HG03159 (cell line): ENCODE measurements around the gene ZNF668.
"Not testable (repeated sequence)": the region's sequence is repeated elsewhere in the genome, so short reads cannot be mapped to it uniquely, and the experiment has no call there.

Experiments
- ATAC-seq: cut with Tn5 transposase; IDR thresholded peaks from one replicate; pipeline ENCODE4 v1.9.1; 2021; ENCODE audit warnings: mild to moderate bottlenecking, moderate library complexity; ENCODE audit not compliant: unreplicated experiment

Gene ZNF668

DNA sequence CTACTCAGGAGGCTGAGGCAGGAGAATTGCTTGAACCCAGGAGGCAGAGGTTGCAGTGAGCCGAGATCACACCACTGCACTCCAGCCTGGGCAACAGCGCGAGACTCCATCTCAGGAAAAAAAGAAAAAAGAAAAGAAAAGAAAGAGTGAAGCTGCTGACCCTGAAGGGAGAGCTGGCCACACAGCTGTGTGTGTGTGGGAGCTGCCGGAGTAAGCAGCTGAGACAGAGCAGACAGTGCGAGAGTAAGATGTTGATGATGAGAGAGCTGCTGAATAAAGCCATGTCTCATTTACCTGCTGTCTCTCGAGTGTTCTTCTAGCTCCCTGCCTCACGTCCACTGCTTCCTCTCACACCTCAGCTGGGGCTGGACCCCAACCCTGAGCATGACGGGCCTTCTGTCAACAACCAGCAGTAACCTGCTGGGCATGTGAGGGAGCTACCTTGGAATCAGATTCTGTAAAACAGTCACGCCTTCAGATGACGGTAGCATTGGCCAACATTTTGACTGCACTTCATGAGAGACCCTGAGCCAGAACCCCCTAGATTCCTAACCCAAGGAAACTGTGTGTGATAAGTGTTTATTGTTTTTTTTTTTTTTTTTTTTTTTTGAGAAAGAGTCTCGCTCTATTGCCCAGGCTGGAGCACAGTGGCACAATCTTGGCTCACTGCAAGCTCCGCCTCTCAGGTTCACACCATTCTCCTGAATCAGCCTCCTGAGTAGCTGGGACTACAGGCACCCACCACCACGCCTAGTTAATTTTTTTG is 27.0 kb upstream of the ZNF668 start:
- not testable (repeated sequence) for ATAC-seq

DNA sequence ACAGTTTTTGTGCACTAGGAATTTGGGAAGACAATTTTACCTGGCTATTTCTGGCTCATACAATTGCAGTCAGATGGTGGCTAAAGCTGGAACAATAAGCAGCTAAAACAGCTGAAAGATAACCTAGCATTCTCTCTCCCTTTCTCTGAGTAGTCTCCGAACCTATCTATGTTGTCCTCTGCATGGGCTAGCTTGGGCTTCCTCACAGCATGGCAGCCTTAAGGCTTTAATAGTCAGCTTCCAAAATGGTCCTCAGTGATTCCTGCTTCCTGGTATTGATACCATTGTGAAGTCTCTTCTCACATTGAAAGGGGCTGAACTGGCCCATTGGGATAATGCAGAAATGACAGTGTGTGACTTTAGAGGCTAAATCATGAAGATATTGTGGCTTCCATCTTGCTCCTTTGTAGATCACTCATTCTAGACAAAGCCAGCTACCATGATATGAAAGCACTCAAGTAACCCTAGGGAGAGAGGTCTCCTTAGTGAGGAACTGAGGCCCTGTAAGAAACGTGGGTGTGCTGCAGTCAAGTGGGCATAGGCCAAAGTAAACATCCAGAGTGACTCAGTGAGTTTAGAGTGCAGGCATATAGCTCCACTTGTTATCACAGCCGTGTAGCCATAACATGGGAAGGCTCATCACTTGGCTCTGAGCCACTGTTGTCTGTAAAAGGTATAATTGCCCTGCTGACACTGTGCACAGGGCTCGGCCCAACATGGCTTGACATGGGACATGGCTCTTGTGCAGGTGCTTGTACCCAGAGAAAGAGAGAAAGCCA is 26.0 kb upstream of the ZNF668 start:
- no peak for ATAC-seq

DNA sequence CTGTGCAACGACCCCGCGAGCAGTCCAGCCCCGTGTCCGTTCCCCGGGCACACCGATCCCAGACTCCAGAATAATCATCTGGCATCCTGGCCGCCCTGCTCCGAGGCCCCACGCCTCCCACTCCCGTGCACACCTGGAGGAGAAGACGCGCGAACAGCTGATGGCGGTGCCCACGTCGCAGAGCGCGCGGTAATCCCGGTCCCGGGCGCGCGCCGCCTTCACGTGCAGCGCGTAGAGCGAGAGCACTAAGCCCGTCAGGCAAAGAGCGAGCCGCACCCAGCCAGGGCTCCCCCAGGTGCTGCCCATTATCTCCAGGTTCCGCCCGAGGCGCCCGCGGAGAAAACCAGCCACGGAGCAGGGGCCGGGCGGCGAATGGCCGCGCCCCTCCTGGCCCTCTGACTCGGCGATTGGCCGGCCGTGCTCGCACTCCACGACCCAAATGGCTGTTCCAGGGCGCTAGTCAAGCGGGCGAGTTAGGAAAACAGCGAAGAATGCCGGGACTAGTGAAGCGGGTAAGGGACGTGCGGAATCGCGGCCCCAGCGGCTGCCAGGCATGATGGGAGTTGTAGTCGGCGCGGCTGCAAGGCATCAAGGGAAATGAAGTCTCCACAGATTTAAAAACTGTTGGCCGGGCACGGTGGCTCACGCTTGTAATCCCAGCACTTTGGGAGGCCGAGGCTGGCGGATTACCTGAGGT is 20.5 kb upstream of the ZNF668 start, which contains the start of gene VKORC1:
Gene VKORC1 (minus strand): TSS at position 374 of the 697 bp plus-strand sequence. CDS start 68 bp downstream, at position 306.
- peak; percentile 83 for ATAC-seq

DNA sequence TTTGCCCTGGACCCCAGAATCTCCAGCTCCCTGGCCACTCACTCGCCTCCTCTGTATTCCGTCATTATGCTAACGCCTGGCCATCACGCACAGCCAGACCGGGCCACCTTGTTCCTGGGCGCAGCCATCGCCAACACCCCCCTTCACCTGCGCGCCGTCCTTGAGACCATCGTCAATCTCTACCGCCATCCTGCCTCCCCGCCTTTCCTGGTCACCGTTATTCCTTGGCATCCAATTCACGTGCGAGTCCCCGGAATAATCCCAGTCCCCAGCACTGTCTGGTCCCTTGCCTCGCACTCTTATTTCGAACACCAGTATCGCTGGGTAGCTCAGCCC is 20.0 kb upstream of the ZNF668 start:
- peak; percentile 20 for ATAC-seq

DNA sequence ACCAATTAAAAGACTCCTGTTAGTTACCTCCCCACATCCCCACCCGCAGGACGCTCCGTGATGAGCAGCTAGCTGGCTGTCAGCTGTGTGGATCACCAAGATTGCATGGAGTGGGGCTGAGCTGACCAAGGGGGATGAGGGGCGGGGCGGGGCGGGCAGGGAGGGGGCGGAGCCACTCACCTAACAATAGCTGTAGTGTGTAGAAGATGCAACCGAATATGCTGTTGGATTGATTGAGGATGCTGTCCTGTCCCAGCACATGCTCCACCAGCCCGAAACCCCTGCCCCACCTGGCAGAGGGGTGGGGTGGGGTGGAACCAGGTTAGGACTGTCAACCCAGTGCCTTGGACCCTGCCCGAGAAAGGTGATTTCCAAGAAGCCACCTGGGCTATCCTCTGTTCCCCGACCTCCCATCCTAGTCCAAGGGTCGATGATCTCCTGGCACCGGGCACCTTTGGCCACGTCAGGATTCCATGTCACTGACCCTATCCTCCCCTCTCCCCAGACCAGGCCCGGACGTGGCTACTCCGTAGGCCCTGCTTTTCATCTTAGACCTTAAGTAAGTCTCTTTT is 19.2 kb upstream of the ZNF668 start:
- no peak for ATAC-seq

DNA sequence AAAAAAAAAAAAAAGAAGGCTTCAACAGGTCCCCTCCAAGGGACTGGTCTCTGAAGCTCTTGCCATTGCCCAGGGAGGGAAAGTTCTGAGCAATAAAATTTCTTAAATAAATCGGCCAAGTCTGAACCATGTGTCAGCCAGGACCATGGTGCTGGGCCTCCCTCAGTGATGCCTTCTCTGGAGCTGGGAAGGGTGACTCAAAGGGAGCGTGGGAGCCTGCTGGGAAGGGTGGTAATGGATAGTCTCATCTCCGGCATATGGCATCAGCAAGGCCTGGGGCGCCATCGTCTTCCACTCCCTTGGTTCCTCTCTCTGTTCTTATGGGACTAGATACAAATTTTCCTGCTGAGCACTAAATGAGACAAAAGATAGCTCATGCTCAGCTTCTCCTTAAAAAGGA is 18.3 kb upstream of the ZNF668 start:
- ATAC-seq, result no peak

DNA sequence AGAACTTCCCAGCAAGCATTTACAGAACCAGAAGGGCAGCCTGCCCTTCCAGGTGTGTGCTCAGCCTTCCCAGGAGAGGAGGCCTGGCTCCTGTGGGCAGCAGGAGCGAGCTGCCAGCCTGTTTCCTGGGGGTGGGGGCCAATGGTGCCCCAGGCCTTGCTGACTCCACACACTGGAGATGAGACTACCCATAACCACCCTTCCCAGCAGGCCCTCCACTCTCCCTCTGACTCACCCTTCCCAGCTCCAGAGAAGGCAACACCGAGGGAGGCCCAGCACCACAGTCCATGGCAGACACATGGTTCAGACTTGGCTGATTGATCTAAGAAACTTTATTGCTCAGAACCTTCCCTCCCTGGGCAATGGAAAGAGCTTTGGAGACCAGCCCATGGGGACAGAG is 16.5 kb upstream of the ZNF668 start:
- ATAC-seq, result no peak

DNA sequence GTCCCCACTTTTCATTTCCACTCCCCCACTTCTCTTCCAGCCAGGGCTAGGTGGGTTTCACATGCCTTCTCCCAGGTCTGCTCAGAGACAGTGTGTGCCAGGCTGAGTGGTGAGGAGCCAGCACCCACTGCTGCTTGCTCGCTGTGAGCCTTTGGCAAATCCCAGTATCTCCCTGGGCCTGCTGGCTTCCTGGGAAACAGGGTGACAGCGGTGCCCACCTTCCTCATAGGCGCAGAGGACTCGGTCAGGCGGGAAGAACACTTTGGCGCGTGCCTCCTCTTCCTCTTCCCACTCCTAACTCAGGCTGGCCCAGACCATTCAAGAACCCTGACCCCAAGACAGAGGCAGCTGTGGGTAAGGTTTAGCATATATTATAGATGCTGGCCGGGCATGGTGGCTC is 15.2 kb upstream of the ZNF668 start:
- no peak for ATAC-seq

DNA sequence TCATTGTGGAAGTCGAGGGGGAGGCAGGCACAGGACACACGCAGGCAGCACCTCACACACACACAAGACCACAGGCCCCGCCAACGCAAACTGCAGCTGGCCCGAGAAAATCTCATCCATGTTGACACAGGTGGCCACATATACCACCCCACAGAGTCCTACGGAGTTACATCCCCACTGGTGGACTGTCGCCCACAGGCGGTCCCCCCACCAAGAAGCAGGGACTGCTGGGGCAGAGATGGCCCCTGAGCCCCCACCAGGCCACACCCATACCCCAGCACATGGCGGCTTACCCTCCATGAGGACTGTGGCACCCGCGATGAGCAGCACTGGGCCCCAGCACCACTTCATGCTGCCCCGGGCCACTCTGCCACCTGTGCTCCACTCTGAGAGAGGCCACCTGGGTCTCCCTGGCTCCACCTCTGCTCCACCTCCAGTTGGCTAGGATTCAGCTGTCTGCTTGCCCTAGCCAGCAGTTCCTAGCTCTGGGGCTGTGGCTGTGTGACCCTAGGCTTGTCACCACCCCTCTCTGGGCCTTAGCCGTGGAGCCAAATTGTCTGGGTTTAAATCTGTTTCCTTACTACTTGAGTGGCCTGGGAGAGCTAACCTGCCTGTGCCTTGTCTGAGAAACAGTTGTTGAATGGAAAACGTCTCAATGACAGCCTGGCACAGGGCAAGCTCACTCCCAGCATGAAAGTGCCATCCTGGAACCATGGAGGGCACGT is 14.6 kb upstream of the ZNF668 start, which contains the start of gene PRSS53:
Gene PRSS53 (minus strand): TSS at position 485 of the 725 bp plus-strand sequence. CDS start 134 bp downstream, at position 351.
- no peak for ATAC-seq

DNA sequence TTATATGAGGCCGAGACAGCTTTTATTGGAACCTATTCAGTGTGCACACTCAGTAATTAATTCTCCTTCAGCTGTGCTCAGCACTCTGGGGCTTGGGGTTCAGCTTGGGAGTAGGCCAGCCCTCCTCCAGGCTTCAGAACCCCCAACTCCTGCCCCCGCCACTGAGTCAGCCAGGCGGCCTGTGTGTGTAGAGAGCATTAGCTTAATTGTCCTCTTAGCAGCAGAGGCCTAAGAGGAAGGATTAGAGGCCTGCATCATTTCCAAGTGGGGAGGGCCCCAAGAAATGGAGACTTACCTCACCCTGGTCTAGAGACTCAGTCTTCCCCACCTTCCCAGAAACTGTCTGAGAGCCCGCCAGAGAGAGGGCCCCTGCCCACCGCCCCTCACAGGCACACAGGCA is 13.9 kb upstream of the ZNF668 start:
- no peak for ATAC-seq

DNA sequence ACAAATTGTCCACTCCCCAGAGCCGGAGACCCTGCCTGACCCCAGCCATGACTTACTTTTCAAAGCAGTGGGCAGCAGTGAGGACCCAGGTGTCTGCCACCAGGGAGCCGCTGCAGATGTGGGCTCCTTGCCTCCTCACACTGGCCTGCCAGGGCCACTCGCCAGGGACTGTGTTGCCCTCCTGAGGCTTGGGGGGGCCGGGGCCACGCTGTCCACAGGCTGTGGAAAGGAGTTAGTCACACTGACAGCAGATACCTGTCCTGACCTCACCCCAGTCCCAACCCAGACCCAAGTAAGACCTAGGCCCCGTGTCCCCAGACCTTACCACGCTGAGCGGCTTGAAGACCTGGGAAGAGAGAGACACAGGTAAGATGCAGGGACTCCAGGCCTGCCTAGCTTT is 13.4 kb upstream of the ZNF668 start:
- ATAC-seq, result no peak

DNA sequence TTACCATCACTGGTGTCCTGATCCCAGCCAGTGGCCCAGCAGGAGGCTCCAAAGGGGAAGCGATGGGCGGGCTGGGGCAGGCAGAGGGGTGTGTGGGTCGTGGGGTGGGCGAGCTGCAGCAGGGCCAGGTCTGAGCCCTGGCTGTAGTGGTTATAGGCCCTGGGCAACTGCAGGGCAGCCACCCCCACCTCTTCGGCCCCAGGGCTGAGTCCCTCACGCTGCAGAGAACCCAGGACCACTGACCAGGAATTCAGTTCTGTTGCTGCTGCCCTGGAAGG is 12.5 kb upstream of the ZNF668 start:
- no peak for ATAC-seq

DNA sequence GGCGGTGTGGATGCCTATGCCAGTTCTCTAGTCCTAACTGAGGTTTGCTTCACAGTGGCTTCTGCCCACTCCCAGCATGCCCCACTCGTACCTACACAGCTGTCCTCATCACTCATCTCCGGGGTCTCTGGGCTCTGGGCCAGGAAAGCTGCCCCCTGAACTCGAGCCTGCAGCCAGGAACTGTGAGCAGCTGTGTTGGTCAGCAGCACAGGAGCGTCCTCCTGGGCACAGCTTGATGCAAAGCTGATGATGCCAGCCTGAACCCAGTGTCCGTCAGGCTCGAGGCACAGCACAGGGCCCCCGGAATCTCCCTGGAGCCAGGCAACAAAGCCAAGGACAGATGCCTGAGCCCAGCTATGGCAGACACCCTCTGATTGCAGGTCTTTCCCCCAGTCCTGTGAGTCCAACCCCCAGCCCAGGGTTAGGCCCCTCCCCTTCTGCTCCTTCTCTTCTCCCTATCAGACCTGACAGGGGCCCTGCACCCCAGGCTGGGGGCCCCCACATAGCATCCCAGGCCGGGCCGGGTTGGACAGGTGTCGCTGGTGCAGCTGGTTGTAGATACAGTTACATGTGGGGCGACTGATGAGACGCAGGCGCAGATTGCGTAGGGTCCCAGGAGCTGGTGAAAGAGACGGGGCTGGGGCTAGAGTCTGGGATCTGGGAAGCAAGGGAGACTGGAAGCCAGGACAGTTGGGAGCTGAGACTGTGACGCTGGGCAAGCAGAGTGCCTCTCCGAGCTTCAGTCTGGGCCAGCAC is 12.0 kb upstream of the ZNF668 start:
- no peak for ATAC-seq

DNA sequence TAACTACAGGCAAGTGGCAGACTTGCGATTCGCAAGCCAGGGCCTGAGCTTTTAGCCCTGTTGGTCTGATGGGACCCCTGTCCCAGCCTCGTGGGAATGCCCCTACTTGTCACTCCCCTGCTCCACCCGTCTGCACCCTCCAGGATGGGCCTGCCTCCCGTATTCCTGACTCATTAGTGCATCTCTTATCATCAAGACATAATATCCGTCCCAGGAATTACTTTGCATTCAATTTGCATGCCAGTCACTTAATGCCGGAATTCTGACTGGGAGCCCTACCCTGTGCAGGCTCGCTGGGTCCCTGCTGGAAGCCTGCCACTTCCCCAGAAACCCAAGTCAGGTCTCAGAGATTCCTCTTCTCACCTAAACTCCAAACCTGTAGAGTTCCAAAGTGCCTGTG is 11.4 kb upstream of the ZNF668 start:
- no peak for ATAC-seq

DNA sequence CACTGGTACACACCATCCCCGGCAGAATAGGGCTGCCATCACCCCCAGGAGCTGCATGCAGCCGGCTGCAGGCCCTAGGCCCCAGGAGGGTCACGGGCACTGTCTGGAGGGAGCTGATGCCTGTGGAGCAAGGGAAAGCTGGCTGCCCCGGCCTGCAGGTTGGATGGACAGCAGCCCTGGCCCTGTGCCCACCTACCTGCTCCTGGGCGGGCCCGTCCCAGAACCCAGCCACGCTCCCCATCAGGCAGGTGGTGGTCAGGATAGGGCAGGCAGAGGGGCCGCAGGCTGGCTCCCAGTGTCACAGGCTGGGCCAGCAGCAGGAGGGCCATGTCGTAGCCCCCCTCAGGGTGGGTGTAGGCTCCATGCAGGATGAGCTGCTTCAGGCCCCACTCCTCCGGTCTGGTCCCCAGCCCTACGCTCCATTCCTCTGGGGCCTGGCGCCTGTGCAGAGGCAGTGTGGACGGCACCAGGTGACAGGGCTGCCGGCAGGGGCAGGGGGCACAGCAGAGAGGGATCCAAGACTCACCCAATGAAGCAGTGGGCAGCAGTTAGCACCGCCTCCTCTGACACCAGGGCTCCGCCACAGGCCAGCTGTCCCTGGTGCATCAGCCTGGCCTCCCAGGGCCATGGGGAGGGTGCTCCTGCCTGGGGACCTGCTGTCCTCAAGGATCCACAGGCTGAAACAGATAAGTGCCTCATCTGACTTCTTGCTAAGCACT is 10.7 kb upstream of the ZNF668 start:
- ATAC-seq, result no peak

DNA sequence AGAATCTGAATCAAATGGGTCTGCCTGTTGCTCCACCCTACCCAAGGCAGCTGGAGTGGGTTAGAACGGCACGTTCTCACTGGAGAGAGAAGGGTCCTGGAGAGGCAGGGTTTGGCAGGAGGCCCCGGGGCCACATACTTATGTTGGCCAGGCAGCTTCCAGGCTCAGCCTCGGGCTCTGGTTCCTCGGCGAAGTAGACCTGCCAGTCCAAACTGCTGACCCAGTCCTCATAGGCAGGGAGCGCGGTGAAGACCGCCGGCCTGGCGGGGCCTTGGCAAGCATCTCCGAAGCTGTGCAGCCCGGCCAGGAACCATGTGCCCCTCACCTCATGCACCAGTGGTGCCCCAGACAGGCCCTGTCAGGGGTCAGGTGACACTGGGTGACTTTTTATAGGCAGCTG is 9.9 kb upstream of the ZNF668 start:
- ATAC-seq, result no peak

DNA sequence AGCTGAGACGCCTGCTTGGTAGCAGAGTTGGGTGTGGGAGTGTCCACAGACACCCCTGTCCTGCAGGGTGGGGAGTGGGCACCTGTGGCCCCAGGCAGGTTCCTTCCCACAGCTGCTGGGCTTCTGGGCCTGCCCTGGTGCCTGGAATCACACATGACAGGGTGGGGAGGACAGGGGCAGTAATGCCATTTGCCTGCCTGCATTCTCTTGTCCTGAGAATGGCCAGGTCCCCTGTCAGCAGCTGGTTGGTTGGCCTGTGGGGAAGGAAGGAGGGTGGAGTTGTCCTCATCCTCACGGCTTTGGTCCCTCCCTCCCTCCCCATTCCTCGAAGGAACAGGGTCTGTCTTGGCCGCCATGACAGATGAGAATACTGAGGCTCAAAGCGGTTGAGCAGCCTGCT is 9.5 kb upstream of the ZNF668 start:
- no peak for ATAC-seq

DNA sequence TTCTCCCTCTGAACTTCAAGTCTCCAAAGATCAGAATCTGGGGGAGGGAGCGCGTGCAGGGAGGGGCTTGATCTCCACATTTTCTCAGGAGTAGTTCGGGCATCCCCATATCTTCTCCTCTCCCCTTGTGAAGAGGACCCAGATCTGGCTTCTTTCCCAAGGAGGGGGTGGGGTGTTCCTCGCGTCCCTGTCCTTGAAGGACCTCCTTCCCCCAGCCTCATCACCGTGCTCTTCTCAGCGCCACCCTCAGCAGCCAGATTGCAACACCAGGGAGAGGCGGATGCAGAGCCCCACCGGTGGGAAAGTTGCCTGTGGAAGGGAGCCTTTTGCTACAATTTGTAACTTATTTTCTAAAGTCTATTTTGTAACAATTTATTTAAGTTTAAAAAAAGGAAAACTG is 9.0 kb upstream of the ZNF668 start:
- no peak for ATAC-seq

DNA sequence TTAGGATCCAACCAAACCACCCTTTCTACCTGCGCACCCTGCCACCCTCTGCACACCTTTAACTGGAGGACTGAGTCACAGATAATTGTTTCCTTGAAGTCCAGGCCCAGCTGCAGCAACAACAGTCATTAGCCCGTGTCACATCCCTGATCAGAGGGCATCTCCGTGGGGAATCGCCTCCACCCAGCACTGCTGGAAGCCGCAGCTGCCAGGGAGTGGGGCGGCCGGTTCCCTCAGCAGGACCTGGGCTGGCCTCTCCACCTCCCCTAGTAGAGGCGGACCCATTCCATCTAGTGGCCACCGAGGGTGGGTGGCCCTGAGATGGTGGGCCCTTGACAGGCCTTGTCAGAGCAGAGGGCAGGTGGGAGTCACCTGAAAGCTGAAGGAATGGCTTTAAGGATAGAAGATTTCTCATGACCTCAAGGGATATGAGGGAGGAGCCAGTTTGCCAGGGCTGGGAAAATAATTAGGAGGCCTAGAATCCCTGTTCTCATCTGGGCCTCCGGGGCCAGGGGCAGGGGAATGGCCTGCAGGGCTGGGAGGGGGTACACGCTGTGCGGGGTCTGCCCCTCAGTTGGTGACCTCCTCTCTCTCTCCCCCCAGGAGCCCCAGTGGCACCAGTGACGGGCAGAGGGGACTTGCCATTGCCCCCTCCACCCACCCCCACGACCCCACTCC is 8.5 kb upstream of the ZNF668 start:
- ATAC-seq, result no peak
